NT2/D1 (cell line): ENCODE measurements around the gene RPLP1.

Source experiments
- DNase-seq: peaks from one replicate; pipeline ENCODE4 v3.0.0-alpha.2; 2011; ENCODE audit warnings: low read depth, low spot score
- H3K27me3 ChIP-seq: 2 replicates; pipeline ENCODE4 v1.6.0; 2011; ENCODE audit warnings: mild to moderate bottlenecking; ENCODE audit not compliant: insufficient read length, insufficient read depth
- H3K36me3 ChIP-seq: 2 replicates; pipeline ENCODE4 v1.6.1; 2011; ENCODE audit warnings: mild to moderate bottlenecking, low read length, mixed read lengths; ENCODE audit not compliant: insufficient read depth, insufficient read length
- H3K4me1 ChIP-seq: 2 replicates; pipeline ENCODE4 v1.5.1; 2011; ENCODE audit not compliant: insufficient read depth, insufficient read length
- H3K4me3 ChIP-seq: 2 replicates; pipeline ENCODE4 v1.5.1; 2011; ENCODE audit warnings: low read depth; ENCODE audit not compliant: insufficient read length
- H3K9ac ChIP-seq: 2 replicates; pipeline ENCODE4 v1.6.0; 2011; ENCODE audit warnings: low read depth; ENCODE audit not compliant: insufficient read length
- H3K9me3 ChIP-seq: 2 replicates; pipeline ENCODE4 v1.5.1; 2011; ENCODE audit warnings: mild to moderate bottlenecking, low read length; ENCODE audit not compliant: insufficient read depth
- SUZ12 ChIP-seq: IDR thresholded peaks from 2 replicates; pipeline ENCODE4 v1.6.1; 2011; ENCODE audit not compliant: insufficient read length, insufficient read depth; ENCODE audit errors: extremely low read depth
- YY1 ChIP-seq: IDR thresholded peaks from 2 replicates; pipeline ENCODE4 v1.6.1; 2011; ENCODE audit not compliant: insufficient read length, insufficient read depth
- ZNF274 ChIP-seq: IDR thresholded peaks from 2 replicates; pipeline ENCODE4 v1.6.1; 2011; ENCODE audit warnings: mild to moderate bottlenecking, low read depth, low read length

The RPLP1 gene

GRCh38 chr15:69463182-69463756, 10.7 kb downstream of the RPLP1 start:
- Histone ChIP-seq H3K36me3 (no peaks in the 10 kb centered on the region), H3K27me3 (no peaks in the 10 kb centered on the region), H3K9ac (peak overlapping the region; percentile 76), H3K4me1 (peaks cover 12% of the 10 kb centered on the region), H3K4me3 (peak overlapping the region; percentile 55), H3K9me3 (no peaks in the 10 kb centered on the region)
- no peak for DNase-seq
- TF ChIP-seq SUZ12 (no peak), YY1 (no peak), ZNF274 (no peak)

- H3K4me1 ChIP-seq = peaks cover 15% of the 10 kb centered on the region
- no peak overlapping the region for H3K9ac ChIP-seq
- no peaks in the 10 kb centered on the region for H3K9me3 ChIP-seq
- no peak for DNase-seq
- H3K4me3 ChIP-seq = no peak overlapping the region
- H3K27me3 ChIP-seq = no peaks in the 10 kb centered on the region
- no peaks in the 10 kb centered on the region for H3K36me3 ChIP-seq
- TF ChIP-seq ZNF274 (no peak), YY1 (no peak), SUZ12 (no peak)
Observed at GRCh38 chr15:69465253-69465652, 12.6 kb downstream of the RPLP1 start.

GRCh38 chr15:69466733-69467132, 14.1 kb downstream of the RPLP1 start:
- Histone ChIP-seq H3K4me3 (no peak overlapping the region), H3K27me3 (no peaks in the 10 kb centered on the region), H3K4me1 (peaks cover 14% of the 10 kb centered on the region), H3K9ac (no peak overlapping the region), H3K9me3 (no peaks in the 10 kb centered on the region), H3K36me3 (no peaks in the 10 kb centered on the region)
- DNase-seq = no peak
- no peak for TF ChIP-seq SUZ12

DNA sequence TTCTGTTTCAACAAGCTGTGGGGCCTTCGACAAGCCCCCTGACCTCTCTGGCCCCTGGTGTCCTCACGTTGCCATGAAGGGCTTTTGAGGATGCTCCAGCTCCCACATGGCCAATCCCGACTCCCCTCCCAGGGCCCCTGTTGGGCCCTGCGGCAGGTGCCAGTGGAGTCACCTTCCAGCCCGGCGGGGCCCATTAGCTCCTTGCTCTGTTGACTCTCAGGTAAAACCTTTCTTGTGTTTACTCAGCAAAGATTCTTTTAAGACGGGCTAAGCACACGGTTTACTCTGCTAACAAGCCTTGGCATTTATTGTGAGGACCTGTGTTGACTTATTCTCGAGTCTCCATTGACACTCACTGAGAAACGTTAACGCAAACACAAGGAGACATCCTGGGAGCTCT, 15.0 kb downstream of the RPLP1 start:
- no peaks in the 10 kb centered on the region for H3K9me3 ChIP-seq
- H3K9ac ChIP-seq = no peak overlapping the region
- TF ChIP-seq ZNF274 (no peak), YY1 (no peak), SUZ12 (no peak)
- no peaks in the 10 kb centered on the region for H3K27me3 ChIP-seq
- peaks cover 9% of the 10 kb centered on the region for H3K4me1 ChIP-seq
- no peak for DNase-seq
- no peak overlapping the region for H3K4me3 ChIP-seq
- no peaks in the 10 kb centered on the region for H3K36me3 ChIP-seq

GRCh38 chr15:69468241-69469121, 15.9 kb downstream of the RPLP1 start:
- H3K36me3 ChIP-seq = no peaks in the 10 kb centered on the region
- H3K4me1 ChIP-seq = peaks cover 9% of the 10 kb centered on the region
- H3K9ac ChIP-seq = no peak overlapping the region
- no peak overlapping the region for H3K4me3 ChIP-seq
- no peak for DNase-seq
- TF ChIP-seq SUZ12 = no peak
- no peaks in the 10 kb centered on the region for H3K9me3 ChIP-seq
- H3K27me3 ChIP-seq = no peaks in the 10 kb centered on the region

- TF ChIP-seq YY1 (no peak), SUZ12 (no peak), ZNF274 (no peak)
- H3K9ac ChIP-seq = no peak overlapping the region
- no peak for DNase-seq
- H3K36me3 ChIP-seq = no peaks in the 10 kb centered on the region
- no peaks in the 10 kb centered on the region for H3K9me3 ChIP-seq
- no peak overlapping the region for H3K4me3 ChIP-seq
- H3K27me3 ChIP-seq = no peaks in the 10 kb centered on the region
- peaks cover 9% of the 10 kb centered on the region for H3K4me1 ChIP-seq
Observed at GRCh38 chr15:69469467-69470201, 17.0 kb downstream of the RPLP1 start.

DNA sequence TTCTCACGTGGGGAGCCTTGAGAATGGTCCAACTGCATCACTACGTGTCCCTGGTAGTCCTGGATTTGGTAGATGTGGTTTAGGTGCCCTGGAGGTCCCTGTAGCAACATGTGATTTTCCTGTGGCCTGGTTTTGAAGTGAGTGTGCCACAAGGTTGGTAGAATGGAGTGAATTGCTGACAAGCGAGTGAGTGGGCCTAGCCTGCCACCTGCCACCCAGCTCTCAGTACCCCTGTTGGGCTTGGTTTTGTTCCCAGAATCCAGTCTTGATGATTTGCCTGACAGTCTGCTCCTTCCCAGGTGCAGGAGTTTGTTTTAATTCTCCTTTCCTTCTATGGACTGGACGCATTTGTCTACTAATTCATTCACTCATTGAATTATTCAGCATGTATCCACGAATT, 19.4 kb downstream of the RPLP1 start:
- Histone ChIP-seq H3K4me1 (peaks cover 6% of the 10 kb centered on the region), H3K36me3 (no peaks in the 10 kb centered on the region), H3K9ac (no peak overlapping the region), H3K9me3 (no peaks in the 10 kb centered on the region), H3K4me3 (no peak overlapping the region), H3K27me3 (no peaks in the 10 kb centered on the region)
- no peak for TF ChIP-seq YY1
- no peak for TF ChIP-seq ZNF274
- no peak for TF ChIP-seq SUZ12
- DNase-seq = no peak
